HG02798 (cell line): ENCODE data around the gene AARS2.
A peak's percentile ranks its signal among the peaks of the same experiment; 100 is the strongest.

Experiments
- ATAC-seq: cut with Tn5 transposase; IDR thresholded peaks from one replicate; pipeline ENCODE4 v1.9.1; 2021; ENCODE audit warnings: mild to moderate bottlenecking; ENCODE audit not compliant: unreplicated experiment, poor library complexity

Gene AARS2

DNA sequence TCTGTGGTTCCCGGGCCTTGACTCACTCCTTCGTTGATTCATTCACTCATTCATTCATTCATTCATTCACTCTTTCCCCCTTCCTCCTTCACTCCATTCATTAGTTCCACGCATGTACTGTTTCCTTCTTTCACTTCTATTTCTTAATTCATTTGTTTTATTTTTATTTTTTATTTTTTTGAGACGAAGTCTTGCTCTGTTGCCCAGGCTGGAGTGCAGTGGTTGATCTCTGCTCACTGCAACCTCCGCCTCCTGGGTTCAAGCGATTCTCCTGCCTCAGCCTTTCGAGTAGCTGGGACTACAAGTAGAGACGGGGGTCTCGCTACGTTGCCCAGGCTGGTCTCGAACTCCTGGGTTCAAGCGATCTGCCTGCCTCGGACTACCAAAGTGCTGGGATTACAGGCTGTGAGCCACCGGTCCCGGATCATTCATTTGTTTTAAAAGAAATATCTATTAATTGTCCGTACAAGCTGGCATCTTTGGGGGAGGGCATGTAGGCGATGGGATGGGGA, 47.4 kb downstream of the AARS2 start:
- no peak for ATAC-seq

DNA sequence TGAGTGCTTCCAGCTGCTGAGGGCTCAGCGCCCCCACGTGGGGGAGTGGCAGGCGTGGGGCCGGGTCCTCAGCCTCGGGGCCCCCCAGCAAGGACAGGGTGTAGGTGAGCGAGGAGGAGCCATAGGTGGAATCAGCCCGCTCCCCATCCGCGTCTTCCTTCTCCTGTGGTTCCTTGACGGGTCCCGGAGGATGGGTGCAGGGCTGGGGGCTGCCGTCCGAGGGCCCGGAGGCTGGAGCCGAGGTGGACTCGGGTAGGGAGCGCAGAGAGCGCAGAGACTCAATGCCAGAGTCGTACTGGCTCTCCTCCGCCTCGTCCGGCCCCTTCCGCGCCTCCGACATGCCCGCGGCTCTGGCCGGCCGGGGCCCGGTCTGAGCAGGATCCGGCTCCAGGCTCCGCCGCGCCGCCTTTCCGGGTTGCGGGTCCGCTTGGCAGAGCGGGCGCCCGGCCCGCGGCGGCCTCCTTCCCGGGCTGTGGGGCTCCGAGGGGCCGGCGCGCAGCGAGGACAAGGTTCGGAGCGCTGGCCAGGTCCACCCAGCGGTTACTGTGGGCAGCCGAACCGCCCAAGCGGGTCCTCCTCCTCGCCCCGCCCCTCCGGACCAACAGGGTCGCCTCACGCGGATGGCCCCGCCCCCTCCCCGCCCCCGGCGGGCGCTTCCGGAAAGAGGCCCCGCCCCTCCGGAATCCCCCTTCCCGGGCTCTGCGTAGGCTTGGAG, 48.0 kb downstream of the AARS2 start, which contains the start of gene NFKBIE:
Gene NFKBIE, minus strand, starts transcription at position 545 of the 715 bp plus-strand sequence. Its CDS starts 205 bp downstream, at position 340.
- peak; percentile 53 for ATAC-seq

DNA sequence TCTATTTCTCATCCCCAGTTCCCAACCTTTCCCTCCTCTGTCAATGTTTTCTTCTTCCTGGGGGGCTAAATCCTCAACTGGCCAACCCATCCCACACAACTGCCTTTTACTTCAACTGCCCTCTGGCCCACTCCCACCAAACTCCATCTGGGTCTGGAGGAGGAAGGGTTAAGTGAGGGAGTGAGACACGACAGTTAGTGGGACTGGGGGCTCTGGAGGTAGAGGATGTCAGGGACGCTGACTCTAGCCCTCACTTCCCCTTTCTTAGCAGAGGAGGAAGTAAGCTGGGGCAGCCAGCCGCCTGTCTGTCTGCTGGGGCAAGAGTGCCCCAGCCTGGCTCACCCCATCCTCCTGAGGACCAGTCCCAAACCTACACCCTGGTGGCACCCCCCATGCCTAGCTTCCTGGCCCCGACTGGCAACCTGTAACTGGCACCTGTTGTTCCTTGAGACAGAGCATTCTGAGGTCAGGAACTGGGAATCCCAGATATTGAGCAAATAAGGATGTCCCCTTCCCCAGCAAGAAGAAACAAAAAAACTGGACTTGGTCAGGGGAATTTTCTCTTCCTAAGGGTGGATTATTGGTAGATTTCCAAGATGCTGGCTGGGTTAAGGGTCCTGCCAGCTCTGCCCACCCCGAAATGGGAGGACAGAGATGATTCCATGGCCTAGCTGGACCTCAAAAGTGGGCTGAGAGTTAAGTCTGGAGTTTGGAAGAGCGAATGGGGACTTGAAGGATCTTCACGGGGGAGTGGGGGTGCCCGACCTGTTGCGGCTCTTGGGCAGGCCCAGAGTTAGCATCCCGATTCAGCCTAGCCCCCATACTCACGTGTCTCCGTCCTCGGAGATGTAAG, 48.8 kb downstream of the AARS2 start:
- ATAC-seq = peak; percentile 25

DNA sequence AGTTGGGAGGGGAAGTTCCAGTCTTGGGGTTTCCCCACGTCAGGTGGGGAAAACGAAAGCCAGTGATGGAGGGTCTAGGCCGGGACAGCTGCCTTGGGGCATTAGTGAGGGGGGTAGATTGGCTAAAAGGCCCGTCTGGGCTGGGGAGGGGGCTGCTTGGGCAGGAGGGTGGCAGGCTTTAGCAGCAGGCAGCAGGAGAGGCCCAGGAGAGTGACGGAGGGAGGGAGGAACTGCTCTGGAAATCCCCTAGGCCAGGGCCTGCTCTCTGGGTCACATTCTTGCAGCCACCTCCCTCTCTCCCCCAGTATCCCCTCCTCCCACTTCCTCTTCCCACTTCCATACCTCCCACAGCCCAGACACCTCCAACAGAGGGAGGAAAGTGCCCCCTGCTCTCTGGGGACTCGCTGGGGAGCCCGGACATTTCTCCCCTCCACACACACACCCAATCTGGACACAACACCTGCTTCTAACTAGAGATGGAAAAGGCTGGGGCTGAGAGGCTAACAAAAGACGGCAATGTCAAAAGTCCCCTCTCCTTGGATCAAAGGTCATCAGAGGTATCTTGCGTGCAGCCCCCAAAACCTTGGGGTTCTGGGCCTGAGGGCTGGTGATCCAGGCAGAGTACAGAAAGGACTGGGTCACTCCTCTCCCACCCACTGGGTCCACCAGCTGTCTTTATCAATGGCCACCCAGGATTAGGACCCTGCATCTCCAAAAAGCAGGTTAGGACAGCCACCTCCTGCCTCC, 49.6 kb downstream of the AARS2 start:
- ATAC-seq = no peak

DNA sequence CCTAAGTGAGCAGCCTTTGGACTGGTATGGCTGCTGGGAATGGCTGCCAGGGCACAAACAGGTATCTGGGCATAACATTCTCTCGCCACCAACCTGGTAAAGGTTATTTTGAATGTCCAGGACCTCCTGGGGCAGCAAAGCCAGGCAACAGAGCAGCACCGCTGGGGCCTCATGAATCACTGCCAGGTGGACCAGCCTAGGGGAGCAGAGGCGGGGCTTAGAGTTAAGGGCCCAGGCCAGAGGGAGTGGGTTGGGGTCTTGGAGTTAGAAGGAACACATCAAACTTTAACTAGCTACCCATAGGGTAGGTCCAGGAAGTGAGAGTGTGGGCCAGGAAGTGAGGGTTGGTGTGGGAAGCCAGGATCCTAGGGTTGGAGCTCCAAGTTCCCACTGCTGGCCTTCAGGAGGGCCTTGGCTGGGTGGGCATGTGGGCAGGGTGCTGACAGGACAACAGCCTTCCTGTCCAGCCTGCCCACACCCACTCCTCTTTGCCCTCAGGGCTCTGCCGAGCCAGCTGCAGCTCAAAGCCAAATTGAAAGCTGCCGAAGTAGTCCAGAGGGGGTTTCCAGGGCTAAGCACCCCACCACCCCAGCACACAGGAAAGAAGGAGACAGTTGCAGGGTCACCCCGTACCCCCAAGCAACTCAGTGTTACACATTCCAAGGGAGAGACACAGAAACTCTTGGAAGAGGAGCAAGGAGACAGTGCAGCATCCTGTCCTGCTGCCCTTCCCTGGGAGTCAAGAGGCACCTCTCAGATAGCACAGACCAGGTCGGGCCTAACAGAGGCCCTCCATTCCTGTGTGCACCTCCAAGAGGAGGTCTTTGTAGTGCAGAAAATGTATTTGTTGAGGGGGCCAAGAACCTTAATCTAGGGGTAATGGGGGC, 50.4 kb downstream of the AARS2 start:
- no peak for ATAC-seq

DNA sequence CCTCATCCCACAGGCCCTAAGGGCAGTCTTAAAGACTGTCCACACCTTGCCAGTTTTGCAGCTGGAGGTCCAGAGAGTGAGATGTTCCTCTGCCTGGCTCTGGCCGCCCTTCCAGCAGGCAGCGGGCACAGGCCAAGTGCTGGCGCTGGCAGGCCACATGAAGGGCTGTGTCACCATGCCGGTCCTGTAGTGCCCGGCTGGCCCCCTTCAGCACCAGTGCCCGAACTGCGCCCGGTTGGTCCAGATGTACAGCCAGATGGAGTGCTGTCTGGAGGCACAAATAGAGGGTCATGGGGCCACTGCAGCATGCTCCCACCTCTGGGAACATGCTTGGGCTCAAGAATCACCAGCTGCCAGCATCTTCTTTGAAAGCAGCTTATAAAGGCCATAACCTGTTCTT, 51.6 kb downstream of the AARS2 start:
- no peak for ATAC-seq

DNA sequence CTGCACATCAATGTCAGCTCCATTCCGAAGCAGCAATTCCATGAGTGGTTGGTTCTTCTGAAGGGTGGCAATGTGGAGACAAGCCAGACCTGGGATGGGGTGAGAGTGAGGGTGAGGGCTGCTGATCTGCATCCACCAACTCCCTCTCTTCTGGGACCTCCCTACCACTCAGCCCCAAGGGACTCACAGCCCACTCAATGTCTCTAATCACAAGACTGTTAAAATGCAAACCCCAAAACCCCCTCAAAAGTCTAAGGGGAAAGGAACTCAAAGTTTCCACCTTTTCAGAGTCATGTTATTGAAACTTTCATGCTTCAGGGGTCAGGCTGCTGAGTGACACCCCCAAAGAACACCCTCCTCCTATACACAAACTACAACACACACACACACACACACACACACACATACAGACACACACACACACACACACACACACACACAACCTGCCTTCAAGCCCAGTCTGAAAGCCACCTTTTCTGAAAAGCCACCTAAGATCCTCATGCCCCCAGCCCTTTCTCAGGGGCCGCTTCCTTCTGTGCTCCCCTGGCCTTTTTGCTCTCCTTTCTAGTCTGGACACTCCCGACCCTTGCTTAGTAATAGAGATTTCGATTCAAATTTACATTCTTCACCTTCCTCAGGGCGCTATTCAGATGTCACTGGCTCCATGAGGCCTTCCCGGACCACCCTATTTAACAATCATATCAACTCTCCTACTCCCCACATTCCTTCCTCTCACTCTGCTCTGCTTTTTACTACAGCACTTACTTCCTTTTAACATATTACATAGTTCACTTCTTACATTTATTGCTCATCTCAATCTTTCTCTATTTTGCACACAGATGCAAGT, 52.5 kb downstream of the AARS2 start:
- ATAC-seq = no peak

DNA sequence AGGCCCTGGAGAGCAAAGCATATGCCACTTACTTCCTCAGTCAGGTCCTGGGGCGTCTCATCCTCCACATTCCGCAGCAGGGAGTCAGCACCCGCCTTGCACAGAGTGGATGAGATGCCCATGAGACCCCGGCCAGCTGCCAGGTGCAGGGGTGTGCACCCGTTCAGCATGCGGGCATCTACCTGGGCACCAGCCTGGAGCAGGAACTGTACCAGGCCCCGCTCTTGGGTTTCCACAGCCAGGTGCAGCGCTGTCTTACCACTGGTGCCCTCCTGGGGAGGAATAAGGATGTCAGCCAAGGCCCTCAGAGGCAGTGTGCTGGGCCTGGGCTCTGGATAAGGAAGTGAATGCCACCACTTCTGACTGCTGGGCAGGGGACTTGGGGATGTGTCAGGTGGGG, 53.1 kb downstream of the AARS2 start:
- no peak for ATAC-seq

DNA sequence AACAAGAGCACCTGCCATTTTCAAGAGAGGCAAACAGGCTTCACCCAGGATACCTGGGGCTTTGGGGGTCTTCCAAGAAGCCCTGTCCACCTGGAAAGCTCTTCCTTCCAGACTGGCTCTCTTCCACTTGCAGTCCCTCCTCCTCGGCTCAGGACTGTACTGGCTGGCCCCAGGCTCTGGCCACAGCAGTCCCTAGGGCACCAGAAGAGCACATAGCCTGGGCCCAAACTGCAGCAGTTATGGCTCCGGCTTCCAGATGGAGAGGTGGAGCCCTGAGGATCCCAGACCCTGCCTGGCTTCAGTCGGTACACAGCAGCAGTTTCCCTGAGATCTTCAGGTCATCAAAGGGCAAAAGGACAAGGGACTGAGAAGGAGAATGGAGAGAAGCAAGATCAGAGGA, 54.2 kb downstream of the AARS2 start:
- no peak for ATAC-seq

DNA sequence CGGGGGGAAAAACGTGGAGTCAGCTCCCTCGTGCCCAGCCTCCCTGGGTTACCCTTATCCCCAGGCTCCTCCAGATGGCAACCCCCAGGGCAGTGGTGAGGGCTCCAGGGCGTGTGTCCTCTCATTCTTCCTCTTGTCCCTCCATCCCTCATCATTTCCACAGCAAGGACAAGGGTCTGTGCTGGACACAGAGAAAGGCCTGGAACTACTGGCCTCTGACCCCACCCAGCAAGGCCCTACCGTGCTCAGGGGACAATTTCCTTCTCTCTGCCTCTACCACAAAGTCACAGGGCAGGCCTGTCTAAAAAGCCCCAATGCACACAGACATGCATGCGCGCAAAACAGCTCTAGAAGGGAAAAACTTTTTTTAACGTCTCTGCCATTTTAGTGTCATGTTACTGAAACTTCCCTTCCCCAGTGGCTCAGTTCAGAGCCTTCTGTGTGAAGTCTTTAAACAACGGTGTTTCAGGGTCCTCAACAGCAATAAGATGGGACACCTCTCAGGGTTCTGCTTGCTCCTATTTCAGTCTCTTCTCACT, 54.8 kb downstream of the AARS2 start:
- ATAC-seq = no peak

DNA sequence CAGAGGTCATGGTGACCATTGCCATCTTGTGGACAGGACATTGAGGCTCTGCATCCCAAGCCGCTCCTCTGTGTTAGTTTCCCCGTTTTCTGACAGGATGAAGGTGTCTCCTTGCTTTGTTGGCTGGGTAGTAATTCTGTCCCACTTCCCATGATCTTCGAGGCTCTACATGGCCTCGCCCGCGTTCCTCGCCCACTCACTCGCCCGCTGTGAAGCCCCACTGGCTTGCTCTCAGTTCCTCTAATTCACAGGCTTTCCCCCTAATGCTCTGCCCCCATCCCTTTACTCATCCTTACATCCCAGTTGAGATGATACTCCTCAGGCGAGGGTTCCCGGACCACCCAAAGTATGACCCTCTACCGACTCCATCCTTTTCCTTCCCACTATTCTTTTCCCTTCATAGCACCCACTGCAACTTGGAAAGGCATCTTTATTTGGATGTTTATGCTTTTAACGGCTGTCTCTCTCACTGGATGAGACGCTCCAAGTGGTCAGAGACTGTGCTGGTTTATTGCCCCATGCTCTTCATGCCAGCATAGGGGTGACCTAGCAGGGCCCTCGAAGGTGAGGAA, 55.3 kb downstream of the AARS2 start:
- peak; percentile 9 for ATAC-seq

DNA sequence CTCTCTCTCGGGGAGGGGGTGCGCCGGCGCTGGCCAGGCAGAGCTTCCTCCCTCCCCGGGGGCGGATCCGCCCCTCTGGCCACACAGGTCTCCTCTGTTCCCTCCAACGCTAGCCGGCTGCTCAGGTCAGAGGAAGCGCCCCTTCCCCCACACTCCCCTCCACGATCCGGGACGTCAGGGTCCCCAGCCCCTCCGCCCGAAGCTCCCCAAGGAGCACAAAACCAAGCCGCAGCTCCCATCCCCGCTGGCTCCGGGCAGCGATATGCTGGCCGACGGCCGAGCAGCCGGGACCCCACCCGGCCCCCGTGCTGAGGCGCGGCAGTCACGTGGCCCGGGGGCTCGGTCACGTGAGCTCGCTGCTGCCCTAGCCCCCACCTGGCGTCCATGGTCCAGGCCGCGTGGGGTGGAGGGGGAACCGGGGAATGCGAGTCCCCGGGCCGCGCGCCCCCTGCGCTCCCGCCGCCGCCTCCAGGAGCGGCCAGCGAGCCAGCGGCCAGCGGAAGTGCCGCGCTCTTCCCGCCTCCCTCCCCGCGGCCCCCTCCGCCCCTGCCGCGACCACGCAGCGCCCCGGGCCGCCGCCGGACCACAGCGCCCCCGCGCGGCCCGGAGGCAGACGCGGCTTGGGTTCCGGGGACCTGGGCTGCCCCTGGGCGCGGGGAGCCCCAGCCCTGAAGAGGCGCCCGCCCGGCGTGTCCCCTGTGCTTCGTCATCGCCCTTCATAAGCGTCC, 56.0 kb downstream of the AARS2 start, which contains the start of gene SLC35B2:
Gene SLC35B2, minus strand, starts transcription at position 504 of the 728 bp plus-strand sequence. Its CDS starts 118 bp downstream, at position 386.
- ATAC-seq = peak; percentile 59

DNA sequence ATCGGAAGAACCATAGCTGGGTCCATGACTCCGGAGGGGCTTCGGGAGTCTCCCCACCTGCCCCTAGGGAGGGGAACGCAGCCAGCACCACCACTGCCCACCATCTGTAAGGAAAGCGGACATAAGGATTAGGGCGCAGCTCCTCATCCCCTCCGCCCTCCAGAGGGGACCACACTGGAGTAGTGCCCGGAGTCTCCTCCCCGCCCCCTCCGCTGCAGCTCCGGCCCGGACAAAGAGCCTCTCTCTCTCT, 56.4 kb downstream of the AARS2 start:
- no peak for ATAC-seq

DNA sequence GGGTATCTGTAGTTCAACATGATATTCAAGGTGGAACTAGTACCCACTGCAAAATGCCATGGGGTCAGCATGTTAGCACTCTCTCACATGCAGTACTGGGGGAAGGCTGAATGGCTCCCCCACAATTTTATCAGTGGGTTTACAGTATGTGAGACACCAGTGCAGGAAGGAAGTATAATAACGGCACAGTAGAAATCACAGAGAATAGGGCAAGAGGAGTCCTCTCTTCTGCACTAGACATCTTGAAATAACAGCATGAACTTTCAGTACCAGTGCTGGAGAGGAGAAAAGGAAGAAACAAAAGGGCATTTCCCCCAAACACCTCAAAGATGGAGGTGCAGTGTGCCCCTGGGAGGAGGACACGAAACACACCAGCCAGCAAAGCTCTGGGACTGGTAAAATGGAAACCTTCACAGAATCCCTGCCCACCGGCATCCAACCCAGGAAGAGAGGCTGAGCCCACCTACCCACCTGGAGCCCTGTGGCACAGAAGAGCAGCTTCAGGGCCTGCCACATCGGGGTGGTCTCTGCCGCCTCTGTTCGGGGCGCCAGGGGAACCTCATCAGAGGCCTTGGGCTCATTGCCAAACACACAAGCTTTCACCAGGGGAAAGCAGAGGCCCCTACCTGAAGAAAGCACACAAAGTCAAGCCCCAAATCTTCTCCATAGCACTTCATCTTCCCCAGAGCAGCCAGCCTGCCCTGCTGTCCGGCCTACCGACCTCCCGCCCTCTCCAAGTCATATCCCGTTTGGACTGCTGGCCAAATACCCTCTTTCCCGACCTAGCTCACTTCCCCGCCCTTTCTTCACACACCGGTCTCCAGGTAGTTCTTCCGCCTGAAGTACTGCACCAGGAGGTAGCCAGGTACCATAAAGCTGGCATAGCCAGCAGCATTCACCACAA, 57.0 kb downstream of the AARS2 start:
- ATAC-seq = no peak

DNA sequence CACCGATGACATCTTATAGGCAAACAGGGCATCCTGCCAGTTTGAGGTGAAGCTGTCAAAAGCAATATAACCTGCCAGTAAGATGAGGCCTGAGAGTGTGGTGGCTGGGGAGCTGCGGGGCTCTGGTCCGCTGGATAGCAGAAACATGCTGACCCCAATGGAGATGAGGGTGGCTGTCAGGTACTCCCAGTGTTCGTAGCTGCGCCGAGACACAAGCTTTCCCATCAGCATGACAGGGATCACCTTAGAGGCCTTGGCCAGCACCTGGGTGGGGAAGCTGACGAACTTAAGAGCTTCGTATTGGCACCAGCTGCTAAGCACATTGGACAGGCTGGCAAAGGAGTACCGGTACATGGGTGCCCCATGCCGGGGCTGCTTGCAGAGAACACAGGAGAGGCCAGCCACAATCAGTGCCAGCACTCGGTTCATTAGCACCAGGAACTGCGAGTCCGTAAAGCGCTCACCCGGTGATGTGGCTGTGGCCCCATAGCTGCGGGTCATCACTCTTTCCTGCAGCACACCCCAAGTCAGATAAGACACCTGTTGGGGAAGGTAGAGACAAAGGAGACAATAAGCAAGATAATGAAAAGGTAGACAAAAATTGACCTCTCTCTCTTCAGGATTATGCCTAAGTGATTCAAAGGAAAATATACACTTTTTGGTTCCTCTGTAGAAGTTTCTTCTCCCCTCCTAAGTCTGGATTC, 57.9 kb downstream of the AARS2 start:
- no peak for ATAC-seq
